Measurements from ENCODE around the gene EYS. TPM values are rescaled to one million over a fixed set of nuclear protein-coding genes. Genes with fewer than 3 reads are reported as not detected.
"Not testable (repeated sequence)": the region's sequence is repeated elsewhere in the genome, so short reads cannot be mapped to it uniquely, and the experiment has no call there.

Gene EYS
- total and polyA plus RNA-seq, 5 donors from 2014 or later, result 0.03 to 0.09 (median 0.05) TPM; not detected in 1

- Histone ChIP-seq H3K4me1 (ENCODE audit: control insufficient read depth, insufficient read depth, low read length, poor library complexity, severe bottlenecking) (no peaks in the 10 kb centered on the region), H3K4me3 (ENCODE audit: low read depth, low read length) (no peak overlapping the region), H3K36me3 (ENCODE audit: control insufficient read depth, insufficient read depth, low read length) (no peaks in the 10 kb centered on the region), H3K9me3 (ENCODE audit: control insufficient read depth in 2 of 2, low read length in 2 of 2) (no peaks in the 10 kb centered on the region), H3K27ac (ENCODE audit: insufficient read depth, low read length, poor library complexity, severe bottlenecking) (no peak overlapping the region), H3K27me3 (ENCODE audit: control insufficient read depth, insufficient read depth, low read length) (no peaks in the 10 kb centered on the region)
- Mint-ChIP-seq H3K4me3 (no peak overlapping the region), H3K4me1 (no peaks in the 10 kb centered on the region), H3K36me3 (no peaks in the 10 kb centered on the region), H3K27ac (no peak overlapping the region), H3K9me3 (peaks cover 0 to 6% (median 3%) of the 10 kb centered on the region in 7 donors), H3K27me3 (no peaks in the 10 kb centered on the region)
- no peak for DNase-seq
- no peak for ATAC-seq (ENCODE audit: low read depth in 2 of 2)
Observed at GRCh38 chr6:63997221-63997620, 1709.8 kb downstream of the EYS start.

GRCh38 chr6:63985223-63985622, 1721.8 kb downstream of the EYS start:
- Mint-ChIP-seq H3K27me3 (no peaks in the 10 kb centered on the region), H3K4me3 (no peak overlapping the region), H3K9me3 (peaks cover 0 to 9% (median 2%) of the 10 kb centered on the region in 7 donors), H3K27ac (no peak overlapping the region), H3K36me3 (no peaks in the 10 kb centered on the region), H3K4me1 (no peaks in the 10 kb centered on the region)
- DNase-seq (no peak), ATAC-seq (ENCODE audit: low read depth in 2 of 2) (no peak)
- Histone ChIP-seq H3K27ac (ENCODE audit: insufficient read depth, low read length, poor library complexity, severe bottlenecking) (no peak overlapping the region), H3K27me3 (ENCODE audit: control insufficient read depth, insufficient read depth, low read length) (no peaks in the 10 kb centered on the region), H3K9me3 (ENCODE audit: control insufficient read depth in 2 of 2, low read length in 2 of 2) (no peaks in the 10 kb centered on the region), H3K36me3 (ENCODE audit: control insufficient read depth, insufficient read depth, low read length) (no peaks in the 10 kb centered on the region), H3K4me1 (ENCODE audit: control insufficient read depth, insufficient read depth, low read length, poor library complexity, severe bottlenecking) (no peaks in the 10 kb centered on the region), H3K4me3 (ENCODE audit: low read depth, low read length) (no peak overlapping the region)

DNA sequence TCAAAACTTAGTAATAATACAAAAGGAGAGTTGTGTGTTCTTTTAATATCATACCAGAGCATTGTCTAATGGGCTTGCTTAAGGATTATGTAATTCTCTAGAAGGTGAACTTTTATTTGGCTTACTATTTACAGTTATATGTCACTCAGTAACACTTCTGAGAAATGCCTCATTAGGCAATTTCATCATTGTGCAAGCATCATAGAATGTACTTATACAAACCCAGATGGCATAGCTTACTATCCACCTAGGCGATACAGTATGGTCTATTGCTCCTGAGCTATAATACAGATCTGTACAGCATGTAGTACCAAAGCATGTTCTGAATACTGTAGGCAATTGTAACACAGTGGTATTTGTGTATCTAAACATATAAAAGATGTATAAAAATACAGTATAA, 1731.3 kb downstream of the EYS start:
- H3K27me3 ChIP-seq (ENCODE audit: control insufficient read depth, insufficient read depth, low read length), result no peaks in the 10 kb centered on the region
- Mint-ChIP-seq H3K9me3 (peaks cover 0 to 2% (median 0%) of the 10 kb centered on the region in 7 donors), H3K36me3 (no peaks in the 10 kb centered on the region), H3K27ac (no peak overlapping the region), H3K4me3 (no peak overlapping the region), H3K4me1 (no peaks in the 10 kb centered on the region), H3K27me3 (no peaks in the 10 kb centered on the region)
- H3K36me3 ChIP-seq (ENCODE audit: control insufficient read depth, insufficient read depth, low read length), result no peaks in the 10 kb centered on the region
- ATAC-seq (ENCODE audit: low read depth in 2 of 2), result no peak
- no peak for DNase-seq
- H3K27ac ChIP-seq (ENCODE audit: insufficient read depth, low read length, poor library complexity, severe bottlenecking), result no peak overlapping the region
- no peaks in the 10 kb centered on the region for H3K9me3 ChIP-seq (ENCODE audit: control insufficient read depth in 2 of 2, low read length in 2 of 2)
- no peak overlapping the region for H3K4me3 ChIP-seq (ENCODE audit: low read depth, low read length)
- H3K4me1 ChIP-seq (ENCODE audit: control insufficient read depth, insufficient read depth, low read length, poor library complexity, severe bottlenecking), result no peaks in the 10 kb centered on the region

- H3K9me3 Mint-ChIP-seq, result no peaks in the 10 kb centered on the region
- H3K4me3 Mint-ChIP-seq, result no peak overlapping the region
- Histone ChIP-seq H3K9me3 (ENCODE audit: control insufficient read depth in 2 of 2, low read length in 2 of 2) (no peaks in the 10 kb centered on the region), H3K36me3 (ENCODE audit: control insufficient read depth, insufficient read depth, low read length) (no peaks in the 10 kb centered on the region), H3K27ac (ENCODE audit: insufficient read depth, low read length, poor library complexity, severe bottlenecking) (no peak overlapping the region), H3K4me1 (ENCODE audit: control insufficient read depth, insufficient read depth, low read length, poor library complexity, severe bottlenecking) (no peaks in the 10 kb centered on the region), H3K27me3 (ENCODE audit: control insufficient read depth, insufficient read depth, low read length) (no peaks in the 10 kb centered on the region), H3K4me3 (ENCODE audit: low read depth, low read length) (no peak overlapping the region)
- H3K4me1 Mint-ChIP-seq, result no peaks in the 10 kb centered on the region
- H3K27me3 Mint-ChIP-seq, result no peaks in the 10 kb centered on the region
- ATAC-seq (ENCODE audit: low read depth in 2 of 2), result no peak
- no peak for DNase-seq
- H3K27ac Mint-ChIP-seq, result no peak overlapping the region
- H3K36me3 Mint-ChIP-seq, result no peaks in the 10 kb centered on the region
Observed at GRCh38 chr6:63968650-63969049, 1738.4 kb downstream of the EYS start.

GRCh38 chr6:63964366-63964765, 1742.7 kb downstream of the EYS start:
- H3K4me1 ChIP-seq (ENCODE audit: control insufficient read depth, insufficient read depth, low read length, poor library complexity, severe bottlenecking), result no peaks in the 10 kb centered on the region
- Mint-ChIP-seq H3K27ac (no peak overlapping the region), H3K27me3 (no peaks in the 10 kb centered on the region), H3K9me3 (peaks cover 0 to 5% (median 0%) of the 10 kb centered on the region in 7 donors), H3K4me1 (no peaks in the 10 kb centered on the region), H3K36me3 (no peaks in the 10 kb centered on the region), H3K4me3 (no peak overlapping the region)
- no peaks in the 10 kb centered on the region for H3K36me3 ChIP-seq (ENCODE audit: control insufficient read depth, insufficient read depth, low read length)
- no peak overlapping the region for H3K27ac ChIP-seq (ENCODE audit: insufficient read depth, low read length, poor library complexity, severe bottlenecking)
- no peak overlapping the region for H3K4me3 ChIP-seq (ENCODE audit: low read depth, low read length)
- H3K9me3 ChIP-seq (ENCODE audit: control insufficient read depth in 2 of 2, low read length in 2 of 2), result no peaks in the 10 kb centered on the region
- ATAC-seq (ENCODE audit: low read depth in 2 of 2), result no peak
- no peak for DNase-seq
- no peaks in the 10 kb centered on the region for H3K27me3 ChIP-seq (ENCODE audit: control insufficient read depth, insufficient read depth, low read length)

DNA sequence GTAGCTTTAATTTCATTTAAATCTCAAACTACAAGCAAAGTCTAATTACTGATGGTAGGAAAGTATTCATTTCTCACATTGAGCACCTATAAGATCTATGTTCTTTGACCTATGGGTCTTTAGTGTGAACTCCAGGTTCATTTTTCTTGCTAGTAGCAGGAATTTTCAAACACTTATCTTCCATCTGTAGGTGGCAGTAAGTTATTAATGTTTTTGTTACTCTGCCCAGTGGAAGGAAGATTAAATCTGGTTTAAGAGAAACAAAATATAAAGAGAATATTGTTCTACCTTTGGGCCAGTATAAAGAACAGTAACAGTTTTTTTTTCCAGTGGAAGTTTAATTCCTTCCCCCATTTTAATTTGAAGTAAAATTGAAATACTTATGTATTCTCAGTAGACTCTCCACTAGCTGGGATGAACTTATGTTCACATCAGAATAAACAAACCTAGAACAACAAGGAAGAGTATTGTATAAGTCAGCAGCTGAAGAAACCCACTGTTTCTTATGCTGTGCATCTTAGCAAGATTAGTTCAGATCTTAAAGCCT, 1743.2 kb downstream of the EYS start:
- no peaks in the 10 kb centered on the region for H3K27me3 Mint-ChIP-seq
- H3K9me3 Mint-ChIP-seq, result peaks cover 0 to 5% (median 0%) of the 10 kb centered on the region in 7 donors
- Histone ChIP-seq H3K4me1 (ENCODE audit: control insufficient read depth, insufficient read depth, low read length, poor library complexity, severe bottlenecking) (no peaks in the 10 kb centered on the region), H3K27me3 (ENCODE audit: control insufficient read depth, insufficient read depth, low read length) (no peaks in the 10 kb centered on the region), H3K27ac (ENCODE audit: insufficient read depth, low read length, poor library complexity, severe bottlenecking) (no peak overlapping the region), H3K4me3 (ENCODE audit: low read depth, low read length) (no peak overlapping the region), H3K9me3 (ENCODE audit: control insufficient read depth in 2 of 2, low read length in 2 of 2) (no peaks in the 10 kb centered on the region), H3K36me3 (ENCODE audit: control insufficient read depth, insufficient read depth, low read length) (no peaks in the 10 kb centered on the region)
- ATAC-seq (ENCODE audit: low read depth in 2 of 2), result no peak
- no peak overlapping the region for H3K27ac Mint-ChIP-seq
- no peak for DNase-seq
- H3K36me3 Mint-ChIP-seq, result no peaks in the 10 kb centered on the region
- no peaks in the 10 kb centered on the region for H3K4me1 Mint-ChIP-seq
- no peak overlapping the region for H3K4me3 Mint-ChIP-seq

DNA sequence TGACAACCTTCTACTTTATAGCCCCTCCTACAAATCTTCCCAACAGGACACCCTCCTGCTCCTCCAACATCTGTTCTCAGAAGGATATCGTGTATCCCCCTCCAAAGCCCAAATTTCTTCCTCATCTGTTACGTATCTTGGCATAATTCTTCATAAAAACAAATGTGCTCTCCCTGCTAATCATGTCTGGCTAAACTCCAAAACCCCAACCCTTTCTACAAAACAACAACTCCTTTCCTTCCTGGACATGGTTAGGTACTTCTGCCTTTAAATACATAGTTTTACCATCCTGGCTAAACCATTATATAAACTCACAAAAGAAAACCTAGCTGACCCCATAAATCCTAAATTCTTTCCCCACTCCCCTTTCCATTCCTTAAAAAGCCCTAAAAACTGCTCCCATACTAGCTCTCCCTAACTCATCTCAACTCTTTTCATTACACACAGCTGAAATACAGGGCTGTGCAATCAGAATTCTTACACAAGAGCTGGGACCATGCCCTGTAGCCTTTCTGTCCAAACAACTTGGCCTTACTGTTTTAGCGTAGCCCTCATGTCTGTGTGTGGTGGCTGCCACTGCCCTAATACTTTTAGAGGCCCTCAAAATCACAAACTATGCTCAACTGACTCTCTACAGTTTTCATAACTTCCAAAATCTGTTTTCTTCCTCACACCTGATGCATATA, 1753.5 kb downstream of the EYS start:
- DNase-seq; ATAC-seq (ENCODE audit: low read depth in 2 of 2); H3K27ac ChIP-seq (ENCODE audit: insufficient read depth, low read length, poor library complexity, severe bottlenecking); H3K4me1 Mint-ChIP-seq; H3K4me3 Mint-ChIP-seq; H3K27me3 Mint-ChIP-seq; H3K4me1 ChIP-seq (ENCODE audit: control insufficient read depth, insufficient read depth, low read length, poor library complexity, severe bottlenecking); H3K36me3 ChIP-seq (ENCODE audit: control insufficient read depth, insufficient read depth, low read length); H3K4me3 ChIP-seq (ENCODE audit: low read depth, low read length); H3K27me3 ChIP-seq (ENCODE audit: control insufficient read depth, insufficient read depth, low read length); H3K9me3 Mint-ChIP-seq; H3K27ac Mint-ChIP-seq; H3K9me3 ChIP-seq (ENCODE audit: control insufficient read depth in 2 of 2, low read length in 2 of 2); H3K36me3 Mint-ChIP-seq: not testable (repeated sequence)
